GM18907 (cell line): Measurements from ENCODE around the gene RASGRF1.

Experiments used
- ATAC-seq: cut with Tn5 transposase; IDR thresholded peaks from one replicate; pipeline ENCODE4 v1.9.1; 2021; ENCODE audit warnings: mild to moderate bottlenecking, moderate library complexity; ENCODE audit not compliant: unreplicated experiment

RASGRF1 gene

GRCh38 chr15:78969687-78970349, 120.8 kb downstream of the RASGRF1 start:
- ATAC-seq = no peak

- ATAC-seq = no peak
These were observed 121.9 kb downstream of the RASGRF1 start for GRCh38 chr15:78968539-78969271.

GRCh38 chr15:78968114-78968513, 122.5 kb downstream of the RASGRF1 start:
- no peak for ATAC-seq

GRCh38 chr15:78960308-78960707, 130.3 kb downstream of the RASGRF1 start:
- ATAC-seq = no peak

- ATAC-seq = no peak
These were observed 131.2 kb downstream of the RASGRF1 start for GRCh38 chr15:78959360-78959759.

- no peak for ATAC-seq
These were observed 133.0 kb downstream of the RASGRF1 start for GRCh38 chr15:78957416-78958093.

GRCh38 chr15:78956937-78957336, 133.6 kb downstream of the RASGRF1 start:
- ATAC-seq = no peak

GRCh38 chr15:78955355-78955754, 135.2 kb downstream of the RASGRF1 start:
- ATAC-seq = no peak

GRCh38 chr15:78951841-78952238, 138.7 kb downstream of the RASGRF1 start:
- no peak for ATAC-seq

GRCh38 chr15:78950902-78951840, 139.4 kb downstream of the RASGRF1 start:
- peak; percentile 43 for ATAC-seq

GRCh38 chr15:78950343-78950742, 140.2 kb downstream of the RASGRF1 start:
- ATAC-seq = no peak

GRCh38 chr15:78949461-78949860, 141.1 kb downstream of the RASGRF1 start:
- ATAC-seq = no peak

GRCh38 chr15:78947506-78947905, 143.1 kb downstream of the RASGRF1 start:
- no peak for ATAC-seq

GRCh38 chr15:78946493-78946892, 144.1 kb downstream of the RASGRF1 start:
- ATAC-seq = no peak

GRCh38 chr15:78944669-78945407, 145.7 kb downstream of the RASGRF1 start, which contains the start of gene CTSH:
Gene CTSH (minus strand): TSS chr15:78945046. CDS start chr15:78944981, 65 bp downstream.
- peak; percentile 73 for ATAC-seq

- peak; percentile 27 for ATAC-seq
These were observed 146.4 kb downstream of the RASGRF1 start for GRCh38 chr15:78944202-78944625.

- no peak for ATAC-seq
These were observed 146.9 kb downstream of the RASGRF1 start for GRCh38 chr15:78943692-78944091.

GRCh38 chr15:78942741-78943140, 147.8 kb downstream of the RASGRF1 start:
- ATAC-seq = no peak

- ATAC-seq = peak; percentile 66
These were observed 151.7 kb downstream of the RASGRF1 start for GRCh38 chr15:78938658-78939488.
